ENCODE measurements around the gene FOXJ2. TPM values are rescaled to one million over a fixed set of nuclear protein-coding genes. Genes with fewer than 3 reads are reported as not detected.
A peak's percentile ranks its signal among the peaks of the same experiment; 100 is the strongest.

The FOXJ2 gene
- total and polyA plus RNA-seq, 2 donors (not counting 1 experiment from before 2014, with no cell fraction given): 8.3 TPM

GRCh38 chr12:8045952-8046944 lies 13.7 kb downstream of the FOXJ2 start:
- peak; percentile 53 to 89 for DNase-seq (ENCODE audit: low read depth in 2 of 2)

DNA sequence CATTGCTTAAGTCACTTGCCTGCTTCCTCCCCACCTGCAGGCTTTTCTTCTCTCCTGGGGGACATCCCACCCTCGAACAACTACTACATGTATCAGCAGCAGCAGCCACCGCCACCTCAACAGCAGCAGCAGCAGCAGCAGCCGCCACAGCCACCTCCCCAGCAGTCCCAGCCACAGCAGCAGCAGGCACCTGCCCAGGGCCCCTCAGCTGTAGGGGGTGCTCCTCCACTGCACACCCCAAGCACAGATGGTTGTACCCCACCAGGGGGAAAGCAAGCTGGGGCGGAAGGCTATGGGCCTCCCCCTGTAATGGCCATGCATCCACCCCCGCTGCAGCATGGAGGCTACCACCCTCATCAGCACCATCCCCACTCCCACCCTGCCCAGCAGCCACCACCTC lies 15.3 kb downstream of the FOXJ2 start:
- no peak overlapping the region for H2AFZ ChIP-seq (ENCODE audit: low read length)
- H3K79me2 ChIP-seq (ENCODE audit: control insufficient read depth, insufficient read depth, low read length): no peaks in the 10 kb centered on the region
- H3K4me3 ChIP-seq (replicated peaks in 1 of 4; ENCODE audit: control extremely low read depth in 1 of 4, insufficient read depth in 1 of 4, low read depth in 3 of 4, low read length in 4 of 4): no peak overlapping the region
- peaks cover 2% of the 10 kb centered on the region for H3K4me1 ChIP-seq (ENCODE audit: control insufficient read depth, extremely low read depth, insufficient read depth, low read length)
- H4K20me1 ChIP-seq (ENCODE audit: control insufficient read depth, extremely low read depth, insufficient read depth, low read length): no peaks in the 10 kb centered on the region
- no peak overlapping the region for H3K4me2 ChIP-seq (ENCODE audit: extremely low read depth, insufficient read depth, low read length)
- H3K27me3 ChIP-seq (ENCODE audit: control insufficient read depth, insufficient read depth, low read length): no peaks in the 10 kb centered on the region
- TF ChIP-seq CTCF (conservative IDR thresholded peaks at IDR 0.05 in 1 of 2, IDR thresholded peaks at IDR 0.05 in 1 of 2; ENCODE audit: low read depth in 1 of 2, low read length in 2 of 2) (no peak), EZH2 (IDR thresholded peaks at IDR 0.05; ENCODE audit: low read length, missing control alignments) (no peak)
- H3K36me3 ChIP-seq (ENCODE audit: control insufficient read depth, insufficient read depth, low read length): peaks cover 14% of the 10 kb centered on the region
- no peak overlapping the region for H3K27ac ChIP-seq (ENCODE audit: insufficient read depth, low read length)
- no peak for DNase-seq (ENCODE audit: low read depth in 2 of 2)
- no peaks in the 10 kb centered on the region for H3K9me3 ChIP-seq (ENCODE audit: control insufficient read depth, insufficient read depth, low read depth, low read length)
- no peak overlapping the region for H3K9ac ChIP-seq (ENCODE audit: insufficient read depth, low read length)

More at GRCh38 chr12:8045952-8046944, 13.7 kb downstream of the FOXJ2 start:
- Histone ChIP-seq H3K4me2 (ENCODE audit: extremely low read depth, insufficient read depth, low read length) (no peak overlapping the region), H3K9ac (ENCODE audit: insufficient read depth, low read length) (no peak overlapping the region), H3K79me2 (ENCODE audit: control insufficient read depth, insufficient read depth, low read length) (no peaks in the 10 kb centered on the region), H3K27me3 (ENCODE audit: control insufficient read depth, insufficient read depth, low read length) (no peaks in the 10 kb centered on the region), H4K20me1 (ENCODE audit: control insufficient read depth, extremely low read depth, insufficient read depth, low read length) (no peaks in the 10 kb centered on the region), H2AFZ (ENCODE audit: low read length) (no peak overlapping the region), H3K36me3 (ENCODE audit: control insufficient read depth, insufficient read depth, low read length) (peaks cover 18% of the 10 kb centered on the region), H3K9me3 (ENCODE audit: control insufficient read depth, insufficient read depth, low read depth, low read length) (no peaks in the 10 kb centered on the region), H3K27ac (ENCODE audit: insufficient read depth, low read length) (no peak overlapping the region), H3K4me3 (replicated peaks in 1 of 4; ENCODE audit: control extremely low read depth in 1 of 4, insufficient read depth in 1 of 4, low read depth in 3 of 4, low read length in 4 of 4) (no peak overlapping the region), H3K4me1 (ENCODE audit: control insufficient read depth, extremely low read depth, insufficient read depth, low read length) (peaks cover 2% of the 10 kb centered on the region)
- TF ChIP-seq EZH2 (IDR thresholded peaks at IDR 0.05; ENCODE audit: low read length, missing control alignments) (no peak), CTCF (conservative IDR thresholded peaks at IDR 0.05 in 1 of 2, IDR thresholded peaks at IDR 0.05 in 1 of 2; ENCODE audit: low read depth in 1 of 2, low read length in 2 of 2) (peak; percentile 88 to 90)

DNA sequence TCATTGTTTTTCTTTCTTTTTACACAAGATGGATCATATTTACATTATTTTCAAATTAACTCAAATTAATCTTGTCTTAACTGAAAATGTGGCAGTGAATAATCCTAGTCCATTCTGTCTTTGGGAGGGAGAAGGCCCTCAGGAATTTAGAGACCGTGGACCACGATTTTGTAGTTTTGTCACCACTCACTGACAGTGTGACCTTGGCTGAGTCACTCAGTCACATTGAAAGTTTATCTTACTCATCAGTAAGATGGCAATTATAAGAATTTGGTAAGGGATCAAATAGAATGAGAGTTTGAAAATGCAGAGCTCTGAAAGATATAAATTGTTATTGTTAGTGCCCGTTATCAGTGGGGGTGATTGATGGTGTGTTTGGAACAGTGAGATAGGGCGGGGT lies 16.4 kb downstream of the FOXJ2 start:
- H3K27ac ChIP-seq (ENCODE audit: insufficient read depth, low read length): no peak overlapping the region

More for the DNA sequence above, 16.4 kb downstream of the FOXJ2 start:
- Histone ChIP-seq H3K27me3 (ENCODE audit: control insufficient read depth, insufficient read depth, low read length) (no peaks in the 10 kb centered on the region), H4K20me1 (ENCODE audit: control insufficient read depth, extremely low read depth, insufficient read depth, low read length) (no peaks in the 10 kb centered on the region), H3K36me3 (ENCODE audit: control insufficient read depth, insufficient read depth, low read length) (peaks cover 9% of the 10 kb centered on the region), H3K79me2 (ENCODE audit: control insufficient read depth, insufficient read depth, low read length) (no peaks in the 10 kb centered on the region), H3K4me2 (ENCODE audit: extremely low read depth, insufficient read depth, low read length) (no peak overlapping the region), H3K9ac (ENCODE audit: insufficient read depth, low read length) (no peak overlapping the region), H3K9me3 (ENCODE audit: control insufficient read depth, insufficient read depth, low read depth, low read length) (no peaks in the 10 kb centered on the region), H3K4me1 (ENCODE audit: control insufficient read depth, extremely low read depth, insufficient read depth, low read length) (peaks cover 2% of the 10 kb centered on the region), H2AFZ (ENCODE audit: low read length) (no peak overlapping the region), H3K4me3 (replicated peaks in 1 of 4; ENCODE audit: control extremely low read depth in 1 of 4, insufficient read depth in 1 of 4, low read depth in 3 of 4, low read length in 4 of 4) (no peak overlapping the region)
- TF ChIP-seq CTCF (conservative IDR thresholded peaks at IDR 0.05 in 1 of 2, IDR thresholded peaks at IDR 0.05 in 1 of 2; ENCODE audit: low read depth in 1 of 2, low read length in 2 of 2) (no peak), EZH2 (IDR thresholded peaks at IDR 0.05; ENCODE audit: low read length, missing control alignments) (no peak)
- no peak for DNase-seq (ENCODE audit: low read depth in 2 of 2)

Data from fibroblast of lung (primary cell).